ENCODE data around the gene NCAPG2.

The NCAPG2 gene

GRCh38 chr7:158733220-158733519 is 28.6 kb upstream of the NCAPG2 start:
- DNase-seq (ENCODE audit: low read depth): no peak

GRCh38 chr7:158732494-158733219 is 28.1 kb upstream of the NCAPG2 start:
- no peak for DNase-seq (ENCODE audit: low read depth)

- DNase-seq (ENCODE audit: low read depth): no peak
Measured at GRCh38 chr7:158731761-158732160, 27.2 kb upstream of the NCAPG2 start.

GRCh38 chr7:158730383-158731346 is 26.1 kb upstream of the NCAPG2 start:
- no peak for DNase-seq (ENCODE audit: low read depth)

GRCh38 chr7:158729646-158730382 is 25.2 kb upstream of the NCAPG2 start:
- DNase-seq (ENCODE audit: low read depth): no peak

- DNase-seq (ENCODE audit: low read depth): no peak
Measured at GRCh38 chr7:158728911-158729645, 24.5 kb upstream of the NCAPG2 start.

- no peak for DNase-seq (ENCODE audit: low read depth)
Measured at GRCh38 chr7:158727690-158728089, 23.1 kb upstream of the NCAPG2 start.

- DNase-seq (ENCODE audit: low read depth): no peak
Measured at GRCh38 chr7:158726277-158726807, 21.7 kb upstream of the NCAPG2 start.

GRCh38 chr7:158725506-158725800 is 20.8 kb upstream of the NCAPG2 start:
- DNase-seq (ENCODE audit: low read depth): no peak

GRCh38 chr7:158724658-158725505 is 20.3 kb upstream of the NCAPG2 start:
- DNase-seq (ENCODE audit: low read depth): no peak

GRCh38 chr7:158723714-158724385 is 19.2 kb upstream of the NCAPG2 start:
- DNase-seq (ENCODE audit: low read depth): no peak

- no peak for DNase-seq (ENCODE audit: low read depth)
Measured at GRCh38 chr7:158723266-158723665, 18.7 kb upstream of the NCAPG2 start.

- no peak for DNase-seq (ENCODE audit: low read depth)
Measured at GRCh38 chr7:158722574-158723237, 18.1 kb upstream of the NCAPG2 start.

GRCh38 chr7:158720112-158720511 is 15.5 kb upstream of the NCAPG2 start:
- DNase-seq (ENCODE audit: low read depth): no peak

GRCh38 chr7:158716802-158717201 is 12.2 kb upstream of the NCAPG2 start:
- DNase-seq (ENCODE audit: low read depth): no peak

GRCh38 chr7:158710651-158711102 is 6.1 kb upstream of the NCAPG2 start:
- DNase-seq (ENCODE audit: low read depth): no peak

- no peak for DNase-seq (ENCODE audit: low read depth)
Measured at GRCh38 chr7:158707610-158708009, 3.0 kb upstream of the NCAPG2 start.

GRCh38 chr7:158706710-158707590 is 2.3 kb upstream of the NCAPG2 start:
- DNase-seq (ENCODE audit: low read depth): no peak

GRCh38 chr7:158706273-158706704 is 1.7 kb upstream of the NCAPG2 start:
- no peak for DNase-seq (ENCODE audit: low read depth)

Measured in activated T-helper 9 cell treated with anti-CD3 and anti-CD28 coated beads, Interleukin-2, amount 50 U/mL, for 16 hours (primary cell).